ENCODE results near the gene GPR146. TPM values are rescaled to one million over a fixed set of nuclear protein-coding genes. Genes with fewer than 3 reads are reported as not detected.

GPR146 gene
- total RNA-seq, 8 experiments from 2014 or later: 1.00 to 4.6 (median 1.4) TPM

DNA sequence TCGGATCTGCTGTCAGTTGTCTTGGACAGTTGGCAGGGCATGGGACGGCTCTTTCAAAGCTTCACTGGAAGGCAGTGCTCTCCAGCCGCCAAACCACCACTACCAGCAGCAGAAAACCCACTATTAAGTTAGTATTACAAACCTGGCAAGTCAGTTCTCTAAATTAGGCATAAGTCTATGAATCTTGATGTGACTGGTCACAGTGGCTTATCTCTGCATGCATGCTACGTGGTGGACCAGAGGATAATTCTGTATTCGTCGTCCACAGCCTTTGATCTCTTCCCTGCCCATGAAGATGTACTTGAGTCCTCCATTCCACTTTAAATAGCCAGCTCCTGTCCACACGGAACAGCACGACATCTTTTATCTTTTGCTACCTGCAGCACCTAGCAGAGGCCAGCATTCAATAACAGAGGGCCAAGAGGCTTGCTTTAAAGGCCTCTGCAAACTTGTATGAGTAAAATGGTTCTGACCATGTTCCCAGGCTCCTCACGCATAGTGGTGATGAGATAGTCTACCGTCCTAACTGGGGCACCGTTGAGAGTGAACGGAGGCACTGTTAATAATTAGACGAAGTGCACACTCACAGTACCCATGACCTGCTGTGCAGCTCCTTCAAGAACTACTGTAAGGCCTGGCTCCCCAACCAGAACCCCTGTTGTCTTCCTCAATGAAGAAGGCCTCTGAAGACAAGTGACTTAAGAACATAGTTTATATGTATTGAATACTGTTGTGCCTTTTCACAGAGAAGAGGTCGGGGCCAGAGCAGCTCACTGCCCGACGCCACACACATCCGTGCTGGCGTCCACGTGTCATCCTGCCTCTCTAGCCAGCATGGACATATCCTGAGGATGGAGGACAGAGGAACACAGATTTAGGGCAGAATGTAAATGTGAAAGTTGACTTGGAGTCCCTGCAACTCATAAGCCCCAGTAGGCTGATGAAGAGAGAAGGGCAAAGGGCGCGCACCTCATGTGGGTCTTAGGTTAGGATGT lies 1.0 kb downstream of the GPR146 start:
- Histone ChIP-seq H3K4me1 (replicated peaks in 1 of 2) (peaks cover 30 to 41% of the 10 kb centered on the region in 2 donors), H3K27ac (no peak overlapping the region), H3K4me3 (peak overlapping the region; percentile 36 to 67 (median 44))
- 61 to 100% (median 80%) methylated on average over 1 to 15 of the region's 21 CpGs; no CpG with 5 or more reads in 1 of the 10 experiments for WGBS, 10 experiments
- ATAC-seq (replicated peaks in 6 of 8): no peak
- in situ Hi-C loops (cut with MboI; ENCODE audit: low pct_unique_long_range_greater_than_20kb in 2 of 9, low sequenced_read_pairs in 9 of 9, unreplicated experiment in 9 of 9): no loop called here

DNA sequence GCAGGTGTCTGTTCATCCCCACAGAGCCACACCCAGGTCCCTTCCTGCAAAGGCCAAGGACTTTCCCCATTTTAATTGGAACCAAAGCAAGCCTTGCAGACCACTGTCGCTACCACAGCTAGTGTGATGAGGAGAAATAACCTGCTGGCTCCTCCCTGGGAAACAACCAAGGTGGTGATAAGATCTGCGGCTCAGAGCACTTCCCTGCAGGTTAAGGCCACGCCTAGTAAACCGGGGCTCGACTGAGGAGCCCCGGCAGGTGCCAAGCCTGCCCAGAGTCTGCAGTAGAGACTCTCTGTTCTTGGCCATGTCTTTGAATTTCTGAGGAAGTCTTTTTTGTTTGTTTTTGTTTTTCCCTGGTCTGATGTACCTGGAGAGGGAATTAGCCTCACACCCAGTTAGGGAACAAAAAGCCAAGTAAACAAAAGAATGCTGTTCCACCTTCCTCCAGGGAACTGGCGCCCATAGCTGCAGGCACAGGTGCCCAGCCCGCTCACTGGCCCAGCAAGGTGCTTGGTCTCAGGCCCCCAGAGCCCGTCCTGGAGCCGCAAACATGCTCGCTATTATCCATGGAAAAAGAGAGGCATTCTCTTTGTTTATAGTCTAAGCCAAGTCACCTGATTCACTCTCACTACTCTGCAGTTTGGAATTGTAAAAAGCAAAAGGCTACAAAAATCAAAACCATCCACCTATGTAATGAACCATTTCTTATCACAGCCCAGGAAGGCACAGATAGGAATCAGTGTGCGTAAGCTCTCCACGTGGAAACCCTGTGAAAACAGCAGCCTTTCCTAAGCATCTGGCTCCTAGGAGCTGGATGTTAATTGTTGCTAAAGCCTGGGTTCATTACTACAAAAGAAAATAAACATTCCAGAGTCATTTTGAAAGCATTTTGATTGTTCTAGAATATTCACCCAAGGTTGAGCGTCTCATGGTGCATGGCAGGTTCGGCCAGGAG lies 2.7 kb downstream of the GPR146 start:
- WGBS, 10 experiments: 60 to 93% (median 82%) methylated on average over 2 to 12 of the region's 15 CpGs; no CpG with 5 or more reads in 2 of the 10 experiments
- Histone ChIP-seq H3K4me1 (replicated peaks in 1 of 2) (peaks cover 17 to 31% of the 10 kb centered on the region in 2 donors), H3K4me3 (no peak overlapping the region), H3K27ac (no peak overlapping the region)
- in situ Hi-C loops (cut with MboI; ENCODE audit: low pct_unique_long_range_greater_than_20kb in 2 of 9, low sequenced_read_pairs in 9 of 9, unreplicated experiment in 9 of 9): no loop called here
- ATAC-seq (replicated peaks in 6 of 8): no peak

DNA sequence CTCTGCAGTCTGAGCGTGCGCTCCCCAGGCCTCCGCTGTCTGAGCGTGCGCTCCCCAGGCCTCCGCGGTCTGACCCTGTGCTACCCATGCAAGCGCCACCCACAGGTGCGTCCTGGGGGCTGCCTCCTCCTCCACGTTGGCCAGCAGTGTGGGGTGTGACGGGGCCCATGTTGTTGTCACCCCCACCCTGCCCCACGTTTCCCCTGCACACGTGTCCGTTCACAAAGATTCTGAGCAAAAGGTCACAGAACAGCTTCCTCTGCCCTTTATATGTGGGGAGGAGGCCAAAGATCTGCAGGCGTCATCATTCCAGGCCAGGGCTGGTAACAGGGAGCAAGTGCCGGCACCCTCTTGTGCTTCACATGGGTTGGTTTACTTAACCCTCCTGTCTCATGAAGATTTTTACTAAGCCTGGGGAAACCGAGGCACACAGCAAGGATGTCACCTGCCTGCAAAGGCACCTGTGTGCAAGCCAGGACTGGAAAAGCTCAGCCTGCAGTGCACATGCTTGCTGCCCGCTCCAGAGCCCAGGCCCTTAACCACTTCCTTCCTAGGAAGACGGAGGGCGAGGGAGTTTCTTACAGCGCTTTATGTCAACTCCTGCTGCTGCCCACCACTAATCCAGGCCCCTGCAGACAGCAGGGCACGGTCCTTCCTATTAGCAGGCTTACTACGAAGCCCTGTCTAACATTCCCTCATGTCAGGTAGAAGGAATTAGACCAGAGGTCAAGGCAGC lies 4.8 kb downstream of the GPR146 start:
- 60 to 100% (median 85%) methylated on average over 1 to 12 of the region's 23 CpGs; no CpG with 5 or more reads in 6 of the 10 experiments for WGBS, 10 experiments
- in situ Hi-C loops (cut with MboI; ENCODE audit: low pct_unique_long_range_greater_than_20kb in 2 of 9, low sequenced_read_pairs in 9 of 9, unreplicated experiment in 9 of 9): no loop called here
- Histone ChIP-seq H3K4me1 (replicated peaks in 1 of 2) (peaks cover 12 to 21% of the 10 kb centered on the region in 2 donors), H3K4me3 (no peak overlapping the region), H3K27ac (no peak overlapping the region)
- ATAC-seq (replicated peaks in 6 of 8): no peak

DNA sequence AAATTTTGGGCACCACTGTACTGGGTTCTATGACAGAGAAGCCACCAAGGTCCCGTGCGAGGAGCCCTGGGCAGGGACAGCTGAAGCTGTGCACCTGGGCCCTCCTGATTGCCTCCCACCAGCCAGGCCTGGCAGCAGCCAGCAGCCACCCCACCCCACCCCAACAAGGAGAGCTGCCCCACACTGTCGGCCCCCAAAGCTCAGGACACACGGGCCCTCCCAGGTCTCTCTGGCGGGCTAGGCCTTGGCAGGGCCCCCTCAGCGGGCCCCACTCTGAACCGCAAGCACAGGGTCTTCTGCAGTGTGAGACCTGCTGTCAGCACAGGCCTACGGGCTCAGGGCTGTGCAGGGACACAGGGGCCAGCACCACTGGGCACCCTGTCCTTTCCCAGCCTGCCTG lies 5.5 kb downstream of the GPR146 start:
- in situ Hi-C loops (cut with MboI; ENCODE audit: low pct_unique_long_range_greater_than_20kb in 2 of 9, low sequenced_read_pairs in 9 of 9, unreplicated experiment in 9 of 9): no loop called here
- no CpG with 5 or more reads among the region's 8 CpGs for WGBS, 10 experiments
- no peak for ATAC-seq (replicated peaks in 6 of 8)
- Histone ChIP-seq H3K4me3 (no peak overlapping the region), H3K4me1 (replicated peaks in 1 of 2) (peaks cover 19 to 25% of the 10 kb centered on the region in 2 donors), H3K27ac (no peak overlapping the region)

DNA sequence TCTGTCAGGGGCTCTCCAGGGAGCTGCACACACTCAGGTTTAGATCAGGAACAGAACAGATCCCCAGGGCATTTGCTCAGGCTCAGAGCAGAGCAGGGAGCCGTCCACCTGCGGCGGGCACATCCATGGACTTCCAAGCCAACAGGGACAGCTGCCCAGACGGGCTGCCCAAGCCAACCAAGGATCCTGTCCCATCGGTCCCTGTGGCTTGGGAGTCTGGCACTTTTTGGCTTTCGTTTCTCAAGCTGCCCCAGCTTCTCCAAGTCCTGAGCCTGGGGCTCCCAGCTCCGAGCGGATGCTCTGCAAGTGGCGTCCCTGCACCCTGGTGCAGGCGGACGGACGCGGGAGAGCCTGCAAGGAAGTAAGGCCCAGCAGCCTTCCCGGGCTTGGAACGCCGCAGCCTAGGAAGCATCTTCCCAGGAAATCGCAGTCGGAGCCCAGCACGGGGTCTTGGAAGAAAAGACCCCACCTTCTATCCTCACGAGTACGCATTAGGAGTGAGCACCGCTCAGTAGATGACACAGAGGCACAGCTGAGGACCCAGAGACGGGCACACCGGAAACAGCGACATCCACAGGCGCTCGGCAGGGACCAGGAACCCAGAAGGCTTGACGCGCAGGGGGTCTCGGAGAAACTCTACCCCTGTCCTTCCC lies 6.0 kb downstream of the GPR146 start:
- Histone ChIP-seq H3K27ac (no peak overlapping the region), H3K4me1 (replicated peaks in 1 of 2) (peaks cover 19 to 25% of the 10 kb centered on the region in 2 donors), H3K4me3 (no peak overlapping the region)
- no peak for ATAC-seq (replicated peaks in 6 of 8)
- in situ Hi-C loops (cut with MboI; ENCODE audit: low pct_unique_long_range_greater_than_20kb in 2 of 9, low sequenced_read_pairs in 9 of 9, unreplicated experiment in 9 of 9): no loop called here
- WGBS, 10 experiments: 75 to 96% (median 92%) methylated on average over 4 to 21 of the region's 30 CpGs; no CpG with 5 or more reads in 6 of the 10 experiments

DNA sequence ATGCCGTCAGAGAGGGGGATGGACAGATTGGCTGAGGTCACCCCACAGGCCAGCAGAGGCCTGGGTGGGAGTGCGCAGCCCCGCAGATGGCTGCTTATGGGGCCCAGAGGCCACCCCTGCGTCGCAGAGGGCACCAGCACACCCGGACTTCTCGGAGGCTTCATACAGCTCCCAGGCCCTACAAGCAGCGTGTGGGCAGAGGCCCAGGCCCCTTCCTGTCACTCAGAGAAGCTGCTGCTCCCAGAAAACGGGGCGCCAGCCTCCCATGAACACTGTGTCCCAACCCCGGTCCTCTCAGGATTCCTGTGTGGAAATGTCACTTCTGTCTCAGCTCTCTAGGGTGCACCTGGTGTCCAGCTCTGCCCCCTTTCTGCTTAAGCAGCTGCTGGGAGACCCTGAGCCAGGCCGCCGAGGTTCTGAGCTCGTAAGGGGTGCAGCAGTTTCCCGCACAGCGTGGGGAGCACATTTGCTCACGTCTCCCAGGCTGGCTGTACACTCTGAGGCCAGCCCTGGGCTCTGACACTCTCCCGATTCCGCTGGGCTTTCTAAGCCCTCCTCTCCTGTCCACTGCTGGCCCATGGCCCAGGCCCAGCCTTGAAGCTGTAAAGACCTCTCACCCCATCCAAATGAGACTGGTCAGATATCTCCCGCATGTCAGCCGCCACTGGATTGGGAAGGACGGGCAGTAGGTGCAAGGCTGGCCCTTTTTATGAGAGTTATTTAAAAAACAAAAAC lies 6.8 kb downstream of the GPR146 start:
- ATAC-seq (replicated peaks in 6 of 8): no peak
- WGBS, 10 experiments: 88 to 100% (median 95%) methylated on average over 2 to 6 of the region's 22 CpGs; no CpG with 5 or more reads in 4 of the 10 experiments
- Histone ChIP-seq H3K27ac (no peak overlapping the region), H3K4me1 (replicated peaks in 1 of 2) (peaks cover 19 to 30% of the 10 kb centered on the region in 2 donors), H3K4me3 (no peak overlapping the region)
- in situ Hi-C loops (cut with MboI; ENCODE audit: low pct_unique_long_range_greater_than_20kb in 2 of 9, low sequenced_read_pairs in 9 of 9, unreplicated experiment in 9 of 9): no loop called here

DNA sequence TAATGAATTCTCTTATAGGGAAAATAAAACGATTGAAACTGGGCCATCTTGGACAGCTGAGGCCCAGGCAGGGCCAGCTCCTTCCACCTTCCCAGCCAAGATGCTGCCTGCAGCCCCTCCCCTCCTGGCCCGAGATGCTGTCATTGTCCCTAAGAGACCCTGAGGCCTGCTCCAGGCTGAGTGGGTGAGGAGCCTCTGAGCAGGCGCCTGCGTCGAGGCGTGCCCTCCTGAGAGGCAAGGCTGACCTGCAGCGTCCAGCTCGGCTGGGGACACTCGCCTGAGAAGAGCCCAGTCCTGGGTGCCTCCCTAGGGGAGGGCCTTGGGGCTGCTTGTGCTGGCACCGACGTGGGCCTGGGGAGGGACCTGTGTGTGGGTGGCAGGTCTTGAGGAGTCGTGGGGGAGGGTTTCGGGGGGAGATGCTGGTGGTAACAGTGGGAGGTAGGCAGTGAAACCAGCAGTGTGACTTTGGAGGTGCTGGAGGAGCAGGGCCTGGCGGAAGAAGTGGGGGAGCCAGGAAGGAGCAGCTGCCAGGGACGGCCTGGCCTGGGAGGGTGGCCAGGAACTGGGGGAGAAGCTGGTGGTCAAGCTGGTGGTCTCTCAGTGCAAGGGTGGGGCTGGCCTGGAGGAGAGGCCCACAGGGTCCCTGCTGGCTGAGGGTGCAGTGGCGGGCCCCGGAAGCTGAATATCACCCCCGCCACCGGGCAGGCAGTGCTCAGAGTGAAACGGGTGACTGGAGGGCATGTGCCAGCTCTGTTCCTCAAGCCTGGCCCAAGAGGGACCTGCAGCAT lies 7.9 kb downstream of the GPR146 start:
- Histone ChIP-seq H3K4me3 (no peak overlapping the region), H3K27ac (no peak overlapping the region), H3K4me1 (replicated peaks in 1 of 2) (peaks cover 19 to 33% of the 10 kb centered on the region in 2 donors)
- ATAC-seq (replicated peaks in 6 of 8): peak in 3 of 8 experiments; percentile 2 to 20 (median 20)
- WGBS, 10 experiments: 0 to 100% (median 60%) methylated on average over 1 to 4 of the region's 20 CpGs; no CpG with 5 or more reads in 3 of the 10 experiments
- in situ Hi-C loops (cut with MboI; ENCODE audit: low pct_unique_long_range_greater_than_20kb in 2 of 9, low sequenced_read_pairs in 9 of 9, unreplicated experiment in 9 of 9): no loop called here

DNA sequence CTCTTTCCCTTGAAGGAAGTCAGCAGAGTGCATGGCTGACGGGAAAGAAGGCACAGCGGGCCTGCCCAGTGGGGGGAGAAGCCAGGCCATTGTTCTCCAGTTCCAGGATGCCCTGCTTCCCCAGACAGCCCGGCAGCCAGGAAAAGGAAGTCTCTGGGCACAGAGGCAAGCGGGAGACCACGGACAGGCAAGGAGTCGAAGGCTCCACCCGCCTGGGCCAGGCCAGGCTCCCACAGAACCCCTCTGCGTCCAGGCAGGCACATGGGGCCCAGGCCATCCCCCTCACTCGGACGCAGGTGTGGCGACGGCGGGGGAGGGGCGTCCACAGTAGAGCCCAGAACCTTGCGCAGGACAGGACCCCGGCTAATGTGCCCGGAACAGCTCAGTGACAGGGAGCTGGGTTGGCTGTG lies 8.7 kb downstream of the GPR146 start:
- Histone ChIP-seq H3K27ac (no peak overlapping the region), H3K4me3 (no peak overlapping the region), H3K4me1 (replicated peaks in 1 of 2) (peaks cover 19 to 27% of the 10 kb centered on the region in 2 donors)
- no peak for ATAC-seq (replicated peaks in 6 of 8)
- in situ Hi-C loops (cut with MboI; ENCODE audit: low pct_unique_long_range_greater_than_20kb in 2 of 9, low sequenced_read_pairs in 9 of 9, unreplicated experiment in 9 of 9): no loop called here
- 60 to 82% (median 75%) methylated on average over 1 to 7 of the region's 17 CpGs; no CpG with 5 or more reads in 6 of the 10 experiments for WGBS, 10 experiments

DNA sequence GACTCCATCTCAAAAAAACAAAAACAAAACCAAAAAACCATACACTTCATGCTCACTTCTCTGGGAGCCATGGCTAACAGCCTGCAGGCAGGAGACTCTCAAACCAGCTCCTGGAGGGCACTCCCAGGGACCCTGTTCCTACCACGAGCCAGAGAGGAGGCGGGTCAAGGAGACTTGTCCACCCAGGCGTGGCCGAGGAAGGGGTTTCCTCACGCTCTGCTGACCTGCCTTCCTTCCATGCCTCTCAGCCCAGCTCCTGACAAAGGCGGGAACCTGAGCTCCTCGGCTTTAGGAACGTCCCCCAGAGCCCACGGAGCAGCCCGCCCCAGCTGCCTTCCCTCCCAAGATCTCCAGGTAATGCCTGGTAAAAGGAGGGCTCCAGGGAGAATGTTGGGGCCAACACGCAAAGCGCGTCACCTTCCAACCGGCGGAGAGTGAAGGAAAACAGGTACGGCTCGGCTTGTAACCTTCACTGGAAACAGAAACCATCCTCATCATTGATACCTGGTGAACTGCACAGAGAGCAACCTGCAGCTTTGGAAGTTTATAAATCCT lies 9.5 kb downstream of the GPR146 start:
- WGBS, 10 experiments: 67 to 100% (median 89%) methylated on average over 1 to 6 of the region's 17 CpGs; no CpG with 5 or more reads in 5 of the 10 experiments
- in situ Hi-C loops (cut with MboI; ENCODE audit: low pct_unique_long_range_greater_than_20kb in 2 of 9, low sequenced_read_pairs in 9 of 9, unreplicated experiment in 9 of 9): no loop called here
- no peak for ATAC-seq (replicated peaks in 6 of 8)
- no peak overlapping the region for H3K4me3 ChIP-seq
- no peak overlapping the region for H3K27ac ChIP-seq
- peaks cover 19 to 29% of the 10 kb centered on the region in 2 donors for H3K4me1 ChIP-seq (replicated peaks in 1 of 2)

DNA sequence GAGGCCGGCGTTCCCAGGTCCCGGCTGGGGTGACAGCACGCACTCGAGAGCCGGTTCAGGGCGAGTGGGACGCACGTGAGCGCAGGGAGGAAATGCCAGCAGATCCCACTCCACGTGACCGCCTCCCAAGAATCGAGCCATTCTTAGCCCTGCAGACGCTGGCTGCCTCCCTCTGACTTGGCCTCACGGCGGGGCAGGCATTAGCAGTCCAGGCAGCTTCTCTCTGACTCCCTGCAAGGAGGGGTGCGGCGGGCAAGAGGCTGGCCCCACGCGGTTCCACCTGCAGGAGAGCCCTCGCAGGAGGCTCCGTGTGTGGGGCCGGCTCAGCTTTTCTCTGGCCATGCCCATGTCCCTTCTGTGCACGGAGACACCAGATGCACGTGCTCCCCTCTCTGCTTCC lies 10.1 kb downstream of the GPR146 start:
- ATAC-seq (replicated peaks in 6 of 8): peak in 5 of 8 experiments; percentile 13 to 74 (median 64)
- 72 to 100% (median 77%) methylated on average over 1 to 13 of the region's 25 CpGs; no CpG with 5 or more reads in 6 of the 10 experiments for WGBS, 10 experiments
- in situ Hi-C loops (cut with MboI; ENCODE audit: low pct_unique_long_range_greater_than_20kb in 2 of 9, low sequenced_read_pairs in 9 of 9, unreplicated experiment in 9 of 9): no loop called here
- no peak overlapping the region for H3K4me3 ChIP-seq
- peak overlapping the region in 1 of 2 donors; percentile 3 for H3K27ac ChIP-seq
- H3K4me1 ChIP-seq (replicated peaks in 1 of 2): peaks cover 19 to 34% of the 10 kb centered on the region in 2 donors
